Duodenal mucosa (tissue), 2 donors: ENCODE results near the gene UNC5CL.

ENCODE experiments used
- H3K27ac ChIP-seq: one replicate; pipeline ENCODE4 v1.7.0; 2013; ENCODE audit warnings: low read depth, low read length
- H3K27me3 ChIP-seq, 2 donors: one replicate each; pipeline ENCODE4 v1.7.0; 2013; ENCODE audit warnings: low read length in 2 of 2, control low read depth in 1 of 2; ENCODE audit not compliant: insufficient read depth in 2 of 2, control insufficient read depth in 1 of 2
- H3K36me3 ChIP-seq, 2 donors: one replicate each; pipeline ENCODE4 v1.7.0; 2013; ENCODE audit warnings: low read length in 2 of 2, control low read depth in 1 of 2; ENCODE audit not compliant: insufficient read depth in 2 of 2, control insufficient read depth in 1 of 2
- H3K4me1 ChIP-seq, 2 donors: one replicate each; pipeline ENCODE4 v1.7.0; 2013; ENCODE audit warnings: low read length in 2 of 2, control low read depth in 1 of 2; ENCODE audit not compliant: insufficient read depth in 2 of 2, control insufficient read depth in 1 of 2
- H3K4me3 ChIP-seq, 2 donors: one replicate each; pipeline ENCODE4 v1.7.0; 2013; ENCODE audit warnings: low read length in 2 of 2, low read depth in 1 of 2
- H3K9ac ChIP-seq, 2 donors: one replicate each; pipeline ENCODE4 v1.7.0; 2013; ENCODE audit warnings: low read length in 2 of 2, low read depth in 1 of 2
- H3K9me3 ChIP-seq, 2 donors: one replicate each; pipeline ENCODE4 v1.7.0; 2013; ENCODE audit warnings: low read length in 2 of 2, control low read depth in 1 of 2; ENCODE audit not compliant: control insufficient read depth in 1 of 2

Gene UNC5CL

GRCh38 chr6:40978687-40979289 lies 60.2 kb downstream of the UNC5CL start:
- Histone ChIP-seq H3K9me3 (no peaks in the 10 kb centered on the region), H3K9ac (no peak overlapping the region), H3K27ac (no peak overlapping the region), H3K4me1 (no peaks in the 10 kb centered on the region), H3K36me3 (no peaks in the 10 kb centered on the region), H3K27me3 (peaks cover 0 to 16% of the 10 kb centered on the region in 2 donors), H3K4me3 (no peak overlapping the region)

- Histone ChIP-seq H3K27ac (no peak overlapping the region), H3K27me3 (peaks cover 0 to 12% of the 10 kb centered on the region in 2 donors), H3K9ac (no peak overlapping the region), H3K36me3 (no peaks in the 10 kb centered on the region), H3K4me3 (no peak overlapping the region), H3K9me3 (no peaks in the 10 kb centered on the region), H3K4me1 (no peaks in the 10 kb centered on the region)
These were observed 61.3 kb downstream of the UNC5CL start for GRCh38 chr6:40977695-40978094.

GRCh38 chr6:40977085-40977484 lies 61.9 kb downstream of the UNC5CL start:
- Histone ChIP-seq H3K4me1 (no peaks in the 10 kb centered on the region), H3K4me3 (no peak overlapping the region), H3K27ac (no peak overlapping the region), H3K9ac (no peak overlapping the region), H3K9me3 (no peaks in the 10 kb centered on the region), H3K36me3 (no peaks in the 10 kb centered on the region), H3K27me3 (peaks cover 0 to 12% of the 10 kb centered on the region in 2 donors)
